IPS-15b (cell line): ENCODE data around the gene SESTD1.

Source experiments
- H3K27me3 ChIP-seq: one replicate; pipeline ENCODE4 v1.6.1; 2013; ENCODE audit warnings: low read length; ENCODE audit not compliant: control insufficient read depth, insufficient read depth
- H3K36me3 ChIP-seq: one replicate; pipeline ENCODE4 v1.6.1; 2013; ENCODE audit warnings: low read length; ENCODE audit not compliant: control insufficient read depth, insufficient read depth
- H3K4me1 ChIP-seq: one replicate; pipeline ENCODE4 v1.6.1; 2013; ENCODE audit warnings: mild to moderate bottlenecking, low read length; ENCODE audit not compliant: control insufficient read depth, insufficient read depth
- H3K4me3 ChIP-seq: one replicate; pipeline ENCODE4 v1.5.1; 2013; ENCODE audit warnings: low read depth, low read length
- H3K9ac ChIP-seq: one replicate; pipeline ENCODE4 v1.6.1; 2013; ENCODE audit warnings: low read depth, mild to moderate bottlenecking, low read length
- H3K9me3 ChIP-seq: one replicate; pipeline ENCODE4 v1.6.1; 2013; ENCODE audit warnings: mild to moderate bottlenecking, low read length; ENCODE audit not compliant: control insufficient read depth, insufficient read depth

SESTD1 gene

DNA sequence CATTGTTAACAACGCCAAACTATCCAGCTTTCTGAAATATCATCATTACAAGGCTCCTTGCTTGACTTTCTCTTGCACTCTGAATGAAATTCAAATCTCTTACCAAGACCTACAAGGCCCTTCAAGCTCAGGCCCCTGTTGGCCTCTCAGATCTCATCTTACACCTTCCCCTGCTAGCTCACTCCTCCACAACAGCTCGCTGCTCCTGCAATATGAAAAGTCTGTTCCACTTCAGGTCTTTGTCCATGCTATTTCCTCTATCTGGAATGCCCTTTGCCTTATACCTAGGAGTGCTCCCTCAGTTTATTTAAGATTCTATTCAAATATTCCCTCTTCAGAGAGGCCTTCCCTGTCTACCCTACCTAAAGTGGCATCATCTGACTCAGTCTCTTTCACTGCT, 91.7 kb downstream of the SESTD1 start:
- Histone ChIP-seq H3K27me3 (no peaks in the 10 kb centered on the region), H3K9ac (no peak overlapping the region), H3K9me3 (no peaks in the 10 kb centered on the region), H3K4me1 (peaks cover 4% of the 10 kb centered on the region), H3K4me3 (no peak overlapping the region), H3K36me3 (no peaks in the 10 kb centered on the region)

- peaks cover 6% of the 10 kb centered on the region for H3K4me1 ChIP-seq
- no peaks in the 10 kb centered on the region for H3K36me3 ChIP-seq
- H3K9me3 ChIP-seq, result no peaks in the 10 kb centered on the region
- no peaks in the 10 kb centered on the region for H3K27me3 ChIP-seq
- no peak overlapping the region for H3K9ac ChIP-seq
- no peak overlapping the region for H3K4me3 ChIP-seq
Measured at GRCh38 chr2:179171371-179171770, 93.3 kb downstream of the SESTD1 start.

GRCh38 chr2:179170901-179171300, 93.7 kb downstream of the SESTD1 start:
- Histone ChIP-seq H3K9ac (no peak overlapping the region), H3K4me3 (no peak overlapping the region), H3K27me3 (no peaks in the 10 kb centered on the region), H3K36me3 (no peaks in the 10 kb centered on the region), H3K4me1 (peaks cover 8% of the 10 kb centered on the region), H3K9me3 (no peaks in the 10 kb centered on the region)

GRCh38 chr2:179165356-179166000, 99.2 kb downstream of the SESTD1 start:
- Histone ChIP-seq H3K9me3 (no peaks in the 10 kb centered on the region), H3K4me1 (peaks cover 15% of the 10 kb centered on the region), H3K9ac (no peak overlapping the region), H3K4me3 (no peak overlapping the region), H3K36me3 (no peaks in the 10 kb centered on the region), H3K27me3 (no peaks in the 10 kb centered on the region)

GRCh38 chr2:179141206-179141605, 123.4 kb downstream of the SESTD1 start:
- H3K27me3 ChIP-seq, result no peaks in the 10 kb centered on the region
- no peaks in the 10 kb centered on the region for H3K36me3 ChIP-seq
- H3K9me3 ChIP-seq, result no peaks in the 10 kb centered on the region
- no peak overlapping the region for H3K9ac ChIP-seq
- H3K4me3 ChIP-seq, result no peak overlapping the region
- H3K4me1 ChIP-seq, result no peaks in the 10 kb centered on the region

- Histone ChIP-seq H3K27me3 (no peaks in the 10 kb centered on the region), H3K4me3 (no peak overlapping the region), H3K9me3 (no peaks in the 10 kb centered on the region), H3K4me1 (no peaks in the 10 kb centered on the region), H3K36me3 (no peaks in the 10 kb centered on the region), H3K9ac (no peak overlapping the region)
Measured at GRCh38 chr2:179140571-179140970, 124.1 kb downstream of the SESTD1 start.

DNA sequence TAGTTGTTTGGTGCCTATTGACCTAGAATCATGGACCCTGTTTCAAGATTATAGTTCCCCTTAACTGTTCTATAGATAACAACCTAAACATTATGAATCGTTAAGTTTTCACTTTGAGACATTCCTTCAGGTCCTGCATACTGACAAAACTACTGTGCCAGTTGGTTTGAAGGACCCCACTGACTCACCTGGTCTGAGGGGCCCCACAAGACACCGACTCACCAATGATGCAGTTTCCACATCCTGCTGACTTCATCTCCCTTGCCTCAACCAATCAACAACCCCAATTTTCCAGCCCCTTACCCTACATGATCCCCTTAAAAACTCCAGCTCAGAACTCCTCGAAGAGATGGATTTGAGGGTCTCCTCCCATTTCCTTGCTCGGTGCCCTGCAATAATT, 125.1 kb downstream of the SESTD1 start:
- no peaks in the 10 kb centered on the region for H3K36me3 ChIP-seq

GRCh38 chr2:179137200-179137759, 127.4 kb downstream of the SESTD1 start:
- Histone ChIP-seq H3K36me3 (no peaks in the 10 kb centered on the region), H3K4me3 (no peak overlapping the region), H3K27me3 (no peaks in the 10 kb centered on the region), H3K4me1 (no peaks in the 10 kb centered on the region), H3K9ac (no peak overlapping the region), H3K9me3 (no peaks in the 10 kb centered on the region)

More for the DNA sequence above, 125.1 kb downstream of the SESTD1 start:
- Histone ChIP-seq H3K9me3 (no peaks in the 10 kb centered on the region), H3K9ac (no peak overlapping the region), H3K4me1 (no peaks in the 10 kb centered on the region), H3K27me3 (no peaks in the 10 kb centered on the region), H3K4me3 (no peak overlapping the region)

GRCh38 chr2:179133016-179133415, 131.6 kb downstream of the SESTD1 start:
- Histone ChIP-seq H3K9me3 (no peaks in the 10 kb centered on the region), H3K27me3 (no peaks in the 10 kb centered on the region), H3K36me3 (no peaks in the 10 kb centered on the region), H3K4me1 (no peaks in the 10 kb centered on the region), H3K9ac (no peak overlapping the region), H3K4me3 (no peak overlapping the region)

DNA sequence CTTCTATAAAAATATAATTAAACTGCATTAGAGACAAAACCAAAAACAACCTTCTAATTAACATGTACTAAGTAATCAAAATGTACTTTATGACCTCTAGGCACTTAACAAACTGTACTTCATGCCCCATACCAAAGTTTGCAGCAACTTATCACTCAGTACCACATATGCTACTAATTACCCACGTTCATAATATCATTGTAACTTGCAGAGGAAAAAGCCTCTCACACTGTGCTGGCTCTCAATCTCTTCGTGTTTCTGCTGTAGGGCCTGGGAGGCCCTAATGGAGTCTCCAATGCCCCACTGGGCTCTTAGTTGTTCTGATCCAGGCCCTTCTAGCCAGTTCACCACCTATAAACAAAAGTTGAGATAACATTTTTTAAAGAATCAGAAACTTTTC, 132.6 kb downstream of the SESTD1 start:
- H3K4me1 ChIP-seq, result no peaks in the 10 kb centered on the region
- H3K27me3 ChIP-seq, result no peaks in the 10 kb centered on the region
- no peaks in the 10 kb centered on the region for H3K9me3 ChIP-seq
- H3K9ac ChIP-seq, result no peak overlapping the region
- no peak overlapping the region for H3K4me3 ChIP-seq
- H3K36me3 ChIP-seq, result no peaks in the 10 kb centered on the region

DNA sequence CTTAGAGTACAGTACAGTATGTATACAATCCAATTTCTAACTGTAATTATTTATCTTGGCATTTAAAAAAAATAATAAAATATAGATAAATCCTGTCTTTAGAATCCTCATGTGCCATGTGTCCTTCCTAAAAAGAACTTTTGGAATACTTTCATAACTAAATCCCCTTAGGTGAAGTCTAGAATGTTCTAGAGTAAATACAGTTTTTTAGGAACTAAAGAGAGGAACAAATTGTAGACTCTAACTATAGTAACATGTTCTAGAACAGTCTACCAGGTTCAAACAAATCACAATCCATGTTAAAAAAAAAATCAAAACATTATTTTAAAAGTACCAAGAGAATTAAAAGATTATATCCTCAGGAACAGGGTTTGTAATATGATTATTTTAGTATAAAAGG, 134.1 kb downstream of the SESTD1 start:
- no peaks in the 10 kb centered on the region for H3K4me1 ChIP-seq
- no peaks in the 10 kb centered on the region for H3K9me3 ChIP-seq
- no peaks in the 10 kb centered on the region for H3K36me3 ChIP-seq
- H3K9ac ChIP-seq, result no peak overlapping the region
- H3K4me3 ChIP-seq, result no peak overlapping the region
- H3K27me3 ChIP-seq, result no peaks in the 10 kb centered on the region

DNA sequence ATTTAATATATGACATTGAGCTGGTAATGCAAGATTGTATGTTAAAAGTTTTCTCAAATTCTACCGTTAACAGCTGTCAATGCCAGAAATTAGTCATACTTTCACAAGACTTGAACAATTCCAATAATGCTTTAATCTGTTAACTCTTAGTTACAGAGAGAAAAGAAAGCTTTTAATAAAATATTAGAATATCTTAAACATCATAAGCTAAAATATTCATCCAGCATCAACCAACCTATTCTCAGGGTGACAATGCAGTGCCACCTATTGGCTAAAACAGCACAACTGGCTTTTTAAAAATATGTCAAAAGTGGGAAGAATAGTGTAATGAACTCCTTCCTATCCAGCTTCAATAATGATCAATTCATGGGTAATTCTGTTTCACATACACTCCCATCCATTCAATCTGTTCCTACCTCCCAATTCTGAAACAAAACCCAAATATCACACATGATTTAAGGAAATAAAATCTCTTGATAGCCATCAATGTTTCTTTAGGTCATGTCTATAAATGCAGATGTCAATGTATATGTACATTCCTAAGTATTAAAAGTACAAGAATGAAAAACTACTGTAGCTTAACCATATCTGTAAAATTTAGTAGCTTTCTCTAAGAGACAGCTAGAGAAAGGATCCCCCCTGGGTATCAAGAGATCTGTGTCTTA, 134.9 kb downstream of the SESTD1 start:
- Histone ChIP-seq H3K36me3 (no peaks in the 10 kb centered on the region), H3K4me1 (no peaks in the 10 kb centered on the region), H3K27me3 (no peaks in the 10 kb centered on the region), H3K4me3 (no peak overlapping the region), H3K9me3 (no peaks in the 10 kb centered on the region), H3K9ac (no peak overlapping the region)
